Measurements from ENCODE around the gene PLCH2.

DNA sequence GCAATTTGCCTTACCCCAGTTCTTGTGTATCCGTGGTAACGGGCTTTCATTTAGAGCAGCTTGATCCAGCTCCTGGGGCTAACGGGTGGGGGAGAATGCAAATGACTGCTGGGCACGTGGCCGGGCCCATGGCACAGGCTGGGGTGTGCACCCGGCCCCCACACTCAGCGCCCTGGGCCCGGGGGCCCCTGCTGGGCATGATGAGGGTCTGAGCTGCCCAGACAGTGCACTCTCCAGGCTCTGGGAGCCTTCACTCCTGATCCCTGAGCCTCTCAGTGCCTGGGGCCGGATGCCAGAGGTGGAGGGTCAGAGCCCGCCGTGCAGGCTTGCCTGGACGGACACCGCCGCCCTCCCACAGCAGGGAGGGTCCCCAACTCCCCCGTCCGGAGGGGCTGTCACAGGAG, 43.6 kb upstream of the PLCH2 start:
- TF ChIP-seq, protein P1, sequence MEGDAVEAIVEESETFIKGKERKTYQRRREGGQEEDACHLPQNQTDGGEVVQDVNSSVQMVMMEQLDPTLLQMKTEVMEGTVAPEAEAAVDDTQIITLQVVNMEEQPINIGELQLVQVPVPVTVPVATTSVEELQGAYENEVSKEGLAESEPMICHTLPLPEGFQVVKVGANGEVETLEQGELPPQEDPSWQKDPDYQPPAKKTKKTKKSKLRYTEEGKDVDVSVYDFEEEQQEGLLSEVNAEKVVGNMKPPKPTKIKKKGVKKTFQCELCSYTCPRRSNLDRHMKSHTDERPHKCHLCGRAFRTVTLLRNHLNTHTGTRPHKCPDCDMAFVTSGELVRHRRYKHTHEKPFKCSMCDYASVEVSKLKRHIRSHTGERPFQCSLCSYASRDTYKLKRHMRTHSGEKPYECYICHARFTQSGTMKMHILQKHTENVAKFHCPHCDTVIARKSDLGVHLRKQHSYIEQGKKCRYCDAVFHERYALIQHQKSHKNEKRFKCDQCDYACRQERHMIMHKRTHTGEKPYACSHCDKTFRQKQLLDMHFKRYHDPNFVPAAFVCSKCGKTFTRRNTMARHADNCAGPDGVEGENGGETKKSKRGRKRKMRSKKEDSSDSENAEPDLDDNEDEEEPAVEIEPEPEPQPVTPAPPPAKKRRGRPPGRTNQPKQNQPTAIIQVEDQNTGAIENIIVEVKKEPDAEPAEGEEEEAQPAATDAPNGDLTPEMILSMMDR (conservative IDR thresholded peaks at IDR 0.05; ENCODE audit: low read length): no peak
- no peak for TF ChIP-seq EZH2phosphoT487 (IDR thresholded peaks at IDR 0.05; ENCODE audit: borderline replicate concordance)
